MG63 (cell line): Measurements from ENCODE around the gene AKR1B15. TPM values are rescaled to one million over a fixed set of nuclear protein-coding genes. Genes with fewer than 3 reads are reported as not detected.
A peak's percentile ranks its signal among the peaks of the same experiment; 100 is the strongest.
"Not testable (repeated sequence)": the region's sequence is repeated elsewhere in the genome, so short reads cannot be mapped to it uniquely, and the experiment has no call there.

Source experiments
- DNase-seq: peaks from one replicate; pipeline ENCODE4 v3.0.0-alpha.2; 2020
- H3K27me3 ChIP-seq: fragments of 250-450 bp; sonication (Bioruptor Pico); 2 replicates; pipeline ENCODE4 v1.5.1; 2020; ENCODE audit warnings: mild to moderate bottlenecking, moderate library complexity
- H3K36me3 ChIP-seq: fragments of 250-450 bp; sonication (Bioruptor Pico); 2 replicates; pipeline ENCODE4 v1.5.1; 2020; ENCODE audit warnings: mild to moderate bottlenecking, moderate library complexity
- H3K4me3 ChIP-seq: fragments of 250-450 bp; sonication (Bioruptor Pico); 2 replicates; pipeline ENCODE4 v1.5.1; 2020; ENCODE audit warnings: mild to moderate bottlenecking, moderate library complexity
- H3K9me3 ChIP-seq: fragments of 250-450 bp; sonication (Bioruptor Pico); 2 replicates; pipeline ENCODE4 v1.5.1; 2020; ENCODE audit warnings: mild to moderate bottlenecking, moderate library complexity
- total RNA-seq: library from RNA; depleted of rRNA; stranded (reverse); fragments of >200 nt; shearing (Covaris generic); gene quantifications from 2 replicates; pipeline ENCODE4 v1.2.3, GENCODE V29; 2014; ENCODE audit warnings: low replicate concordance; rRNA removed

The AKR1B15 gene
- not detected in 2 replicates for total RNA-seq

- Histone ChIP-seq H3K27me3 (no peaks in the 10 kb centered on the region), H3K4me3 (no peak within 1 kb of the TSS), H3K36me3 (no peaks in the 10 kb centered on the region), H3K9me3 (no peaks in the 10 kb centered on the region)
- DNase-seq, result no peak
Measured at GRCh38 chr7:134548877-134549276, at the start of gene AKR1B15. Gene AKR1B15, plus strand, starts transcription at chr7:134549110. Its CDS starts 15,510 bp downstream, at chr7:134564620.

GRCh38 chr7:134500406-134500805 lies 48.5 kb upstream of the AKR1B15 start:
- H3K4me3 ChIP-seq, result no peak overlapping the region
- DNase-seq, result no peak
- H3K36me3 ChIP-seq, result no peaks in the 10 kb centered on the region
- no peaks in the 10 kb centered on the region for H3K9me3 ChIP-seq
- H3K27me3 ChIP-seq, result no peaks in the 10 kb centered on the region

GRCh38 chr7:134500982-134501381 lies 47.9 kb upstream of the AKR1B15 start:
- Histone ChIP-seq H3K4me3 (no peak overlapping the region), H3K9me3 (no peaks in the 10 kb centered on the region), H3K36me3 (no peaks in the 10 kb centered on the region), H3K27me3 (no peaks in the 10 kb centered on the region)
- no peak for DNase-seq

- Histone ChIP-seq H3K9me3 (no peaks in the 10 kb centered on the region), H3K4me3 (no peak overlapping the region), H3K36me3 (no peaks in the 10 kb centered on the region), H3K27me3 (no peaks in the 10 kb centered on the region)
- peak; percentile 10 for DNase-seq
Measured at GRCh38 chr7:134502463-134503371, 46.2 kb upstream of the AKR1B15 start.

GRCh38 chr7:134504660-134505164 lies 44.2 kb upstream of the AKR1B15 start:
- no peaks in the 10 kb centered on the region for H3K27me3 ChIP-seq
- H3K36me3 ChIP-seq, result no peaks in the 10 kb centered on the region
- no peak for DNase-seq
- no peaks in the 10 kb centered on the region for H3K9me3 ChIP-seq
- no peak overlapping the region for H3K4me3 ChIP-seq

GRCh38 chr7:134505856-134506255 lies 43.1 kb upstream of the AKR1B15 start:
- Histone ChIP-seq H3K27me3 (no peaks in the 10 kb centered on the region), H3K36me3 (no peaks in the 10 kb centered on the region), H3K4me3 (no peak overlapping the region), H3K9me3 (no peaks in the 10 kb centered on the region)
- no peak for DNase-seq

- Histone ChIP-seq H3K9me3 (no peaks in the 10 kb centered on the region), H3K4me3 (no peak overlapping the region), H3K27me3 (no peaks in the 10 kb centered on the region), H3K36me3 (no peaks in the 10 kb centered on the region)
- no peak for DNase-seq
Measured at GRCh38 chr7:134509010-134509409, 39.9 kb upstream of the AKR1B15 start.

GRCh38 chr7:134510646-134511045 lies 38.3 kb upstream of the AKR1B15 start:
- H3K36me3 ChIP-seq, result no peaks in the 10 kb centered on the region
- no peak for DNase-seq
- no peaks in the 10 kb centered on the region for H3K27me3 ChIP-seq
- no peak overlapping the region for H3K4me3 ChIP-seq
- no peaks in the 10 kb centered on the region for H3K9me3 ChIP-seq

- H3K36me3 ChIP-seq, result no peaks in the 10 kb centered on the region
- H3K27me3 ChIP-seq, result no peaks in the 10 kb centered on the region
- DNase-seq, result no peak
Measured at GRCh38 chr7:134512271-134512670, 36.6 kb upstream of the AKR1B15 start.

GRCh38 chr7:134513169-134513752 lies 35.6 kb upstream of the AKR1B15 start:
- Histone ChIP-seq H3K9me3 (peaks cover 2% of the 10 kb centered on the region; the same call in 1 of the 2 replicates), H3K36me3 (no peaks in the 10 kb centered on the region), H3K4me3 (no peak overlapping the region), H3K27me3 (no peaks in the 10 kb centered on the region)
- peak; percentile 5 for DNase-seq

More at GRCh38 chr7:134512271-134512670, 36.6 kb upstream of the AKR1B15 start:
- no peaks in the 10 kb centered on the region for H3K9me3 ChIP-seq
- H3K4me3 ChIP-seq, result no peak overlapping the region

GRCh38 chr7:134514106-134514505 lies 34.8 kb upstream of the AKR1B15 start:
- H3K27me3 ChIP-seq, result no peaks in the 10 kb centered on the region
- no peak overlapping the region for H3K4me3 ChIP-seq
- no peaks in the 10 kb centered on the region for H3K36me3 ChIP-seq
- DNase-seq, result no peak
- peaks cover 2% of the 10 kb centered on the region; the same call in 1 of the 2 replicates for H3K9me3 ChIP-seq

GRCh38 chr7:134514663-134515062 lies 34.2 kb upstream of the AKR1B15 start:
- H3K36me3 ChIP-seq, result no peaks in the 10 kb centered on the region
- peaks cover 2% of the 10 kb centered on the region; the same call in 1 of the 2 replicates for H3K9me3 ChIP-seq
- H3K27me3 ChIP-seq, result no peaks in the 10 kb centered on the region
- DNase-seq, result no peak
- no peak overlapping the region for H3K4me3 ChIP-seq

GRCh38 chr7:134515569-134516468 lies 33.1 kb upstream of the AKR1B15 start:
- Histone ChIP-seq H3K36me3 (no peaks in the 10 kb centered on the region), H3K4me3 (no peak overlapping the region), H3K9me3 (peaks cover 2% of the 10 kb centered on the region; the same call in 1 of the 2 replicates), H3K27me3 (no peaks in the 10 kb centered on the region)
- peak; percentile 36 for DNase-seq

- Histone ChIP-seq H3K27me3 (no peaks in the 10 kb centered on the region), H3K36me3 (no peaks in the 10 kb centered on the region), H3K4me3 (no peak overlapping the region), H3K9me3 (peaks cover 2% of the 10 kb centered on the region; the same call in 1 of the 2 replicates)
- no peak for DNase-seq
Measured at GRCh38 chr7:134520130-134520529, 28.8 kb upstream of the AKR1B15 start.

- no peak for DNase-seq
- Histone ChIP-seq H3K36me3 (no peaks in the 10 kb centered on the region), H3K27me3 (no peaks in the 10 kb centered on the region), H3K9me3 (peaks cover 2% of the 10 kb centered on the region; the same call in 1 of the 2 replicates), H3K4me3 (no peak overlapping the region)
Measured at GRCh38 chr7:134522601-134523000, 26.3 kb upstream of the AKR1B15 start.

GRCh38 chr7:134525449-134525848 lies 23.5 kb upstream of the AKR1B15 start:
- not testable (repeated sequence) for H3K27me3 ChIP-seq, H3K4me3 ChIP-seq, H3K36me3 ChIP-seq, H3K9me3 ChIP-seq, DNase-seq
